ENCODE measurements around the gene RALB.

DNA sequence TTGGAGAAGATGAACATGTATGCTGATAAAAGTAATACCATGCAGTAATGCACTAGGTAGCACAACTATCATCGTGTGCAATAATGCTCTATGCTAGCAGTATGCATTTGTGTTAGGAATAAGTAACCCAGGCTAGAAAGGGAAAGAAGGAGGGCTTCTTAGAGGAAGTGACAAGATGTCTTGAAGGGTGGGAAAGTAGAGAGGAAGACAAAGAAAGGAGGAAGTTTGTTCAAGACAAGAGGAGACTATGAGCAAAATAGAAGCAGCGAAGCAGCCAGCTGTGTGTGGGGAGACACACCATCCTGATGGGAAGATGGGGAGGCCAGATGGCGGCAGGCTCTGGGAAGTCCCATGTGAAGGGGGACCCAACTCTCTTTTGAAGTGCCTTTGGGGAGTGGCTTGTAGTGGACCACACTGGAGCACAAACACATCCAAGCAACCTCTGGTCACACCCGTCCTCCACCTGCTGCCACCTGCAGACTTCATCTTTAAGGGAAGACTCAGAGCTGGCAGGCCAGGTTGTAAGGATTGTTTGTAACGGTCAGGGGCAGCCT lies 53.4 kb downstream of the RALB start:
- TF ChIP-seq, protein P1, sequence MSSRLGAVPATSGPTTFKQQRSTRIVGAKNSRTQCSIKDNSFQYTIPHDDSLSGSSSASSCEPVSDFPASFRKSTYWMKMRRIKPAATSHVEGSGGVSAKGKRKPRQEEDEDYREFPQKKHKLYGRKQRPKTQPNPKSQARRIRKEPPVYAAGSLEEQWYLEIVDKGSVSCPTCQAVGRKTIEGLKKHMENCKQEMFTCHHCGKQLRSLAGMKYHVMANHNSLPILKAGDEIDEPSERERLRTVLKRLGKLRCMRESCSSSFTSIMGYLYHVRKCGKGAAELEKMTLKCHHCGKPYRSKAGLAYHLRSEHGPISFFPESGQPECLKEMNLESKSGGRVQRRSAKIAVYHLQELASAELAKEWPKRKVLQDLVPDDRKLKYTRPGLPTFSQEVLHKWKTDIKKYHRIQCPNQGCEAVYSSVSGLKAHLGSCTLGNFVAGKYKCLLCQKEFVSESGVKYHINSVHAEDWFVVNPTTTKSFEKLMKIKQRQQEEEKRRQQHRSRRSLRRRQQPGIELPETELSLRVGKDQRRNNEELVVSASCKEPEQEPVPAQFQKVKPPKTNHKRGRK (CRISPR knock-in tag; IDR thresholded peaks at IDR 0.05; ENCODE audit: borderline replicate concordance) = no peak
- no peak for TF ChIP-seq CTCF (IDR thresholded peaks at IDR 0.05)
- TF ChIP-seq GRHL2 (CRISPR knock-in tag; IDR thresholded peaks at IDR 0.05; ENCODE audit: insufficient replicate concordance, severe bottlenecking) = no peak
- no peak for TF ChIP-seq CREM (CRISPR knock-in tag; IDR thresholded peaks at IDR 0.05)
- no peak for TF ChIP-seq NR1H2 (CRISPR knock-in tag; IDR thresholded peaks at IDR 0.05)
- no peak for TF ChIP-seq ATF2 (CRISPR knock-in tag; IDR thresholded peaks at IDR 0.05; ENCODE audit: borderline replicate concordance, low read depth)
- no peak for TF ChIP-seq E2F4 (CRISPR knock-in tag; IDR thresholded peaks at IDR 0.05; ENCODE audit: borderline replicate concordance, low read depth)
- TF ChIP-seq ESRRA (CRISPR knock-in tag; IDR thresholded peaks at IDR 0.05; ENCODE audit: borderline replicate concordance) = no peak
- TF ChIP-seq USF2 (CRISPR knock-in tag; IDR thresholded peaks at IDR 0.05) = no peak
- TF ChIP-seq CREB1 (CRISPR knock-in tag; IDR thresholded peaks at IDR 0.05) = no peak
- no peak for TF ChIP-seq NR2C2 (CRISPR knock-in tag; IDR thresholded peaks at IDR 0.05)
